ENCODE measurements around the gene FXR2. TPM values are rescaled to one million over a fixed set of nuclear protein-coding genes. Genes with fewer than 3 reads are reported as not detected.
A peak's percentile ranks its signal among the peaks of the same experiment; 100 is the strongest.

The FXR2 gene
- total RNA-seq, 1 donor from 2014 or later = 108 TPM

- TF ChIP-seq CTCF (IDR thresholded peaks at IDR 0.05; ENCODE audit: partially characterized antibody, unreplicated experiment) = peak; percentile 83
- peaks cover 10% of the 10 kb centered on the region for H3K27me3 Mint-ChIP-seq (ENCODE audit: unreplicated experiment)
- DNase-seq = peak; percentile 87
- H3K27ac Mint-ChIP-seq (ENCODE audit: unreplicated experiment) = peak overlapping the region; percentile 12
- no peak overlapping the region for H3K4me3 Mint-ChIP-seq (ENCODE audit: unreplicated experiment)
- peaks cover 4% of the 10 kb centered on the region for H3K9me3 Mint-ChIP-seq (ENCODE audit: unreplicated experiment)
- peaks cover 12% of the 10 kb centered on the region for H3K4me1 Mint-ChIP-seq (ENCODE audit: low read depth, unreplicated experiment)
- no peaks in the 10 kb centered on the region for H3K36me3 Mint-ChIP-seq (ENCODE audit: unreplicated experiment)
These were observed 25.4 kb downstream of the FXR2 start for GRCh38 chr17:7589204-7589868.

GRCh38 chr17:7588553-7589203, 26.0 kb downstream of the FXR2 start:
- peaks cover 8% of the 10 kb centered on the region for H3K4me1 Mint-ChIP-seq (ENCODE audit: low read depth, unreplicated experiment)
- H3K9me3 Mint-ChIP-seq (ENCODE audit: unreplicated experiment) = peaks cover 11% of the 10 kb centered on the region
- no peak overlapping the region for H3K4me3 Mint-ChIP-seq (ENCODE audit: unreplicated experiment)
- no peak for TF ChIP-seq CTCF (IDR thresholded peaks at IDR 0.05; ENCODE audit: partially characterized antibody, unreplicated experiment)
- H3K27me3 Mint-ChIP-seq (ENCODE audit: unreplicated experiment) = peaks cover 13% of the 10 kb centered on the region
- no peak overlapping the region for H3K27ac Mint-ChIP-seq (ENCODE audit: unreplicated experiment)
- no peak for DNase-seq
- H3K36me3 Mint-ChIP-seq (ENCODE audit: unreplicated experiment) = no peaks in the 10 kb centered on the region

- Mint-ChIP-seq H3K9me3 (ENCODE audit: unreplicated experiment) (peaks cover 15% of the 10 kb centered on the region), H3K4me3 (ENCODE audit: unreplicated experiment) (no peak overlapping the region)
These were observed 27.1 kb downstream of the FXR2 start for GRCh38 chr17:7587420-7588151.

GRCh38 chr17:7586673-7587419, 27.9 kb downstream of the FXR2 start:
- no peak for DNase-seq
- Mint-ChIP-seq H3K27me3 (ENCODE audit: unreplicated experiment) (peaks cover 11% of the 10 kb centered on the region), H3K4me3 (ENCODE audit: unreplicated experiment) (no peak overlapping the region), H3K4me1 (ENCODE audit: low read depth, unreplicated experiment) (peaks cover 9% of the 10 kb centered on the region), H3K36me3 (ENCODE audit: unreplicated experiment) (no peaks in the 10 kb centered on the region), H3K27ac (ENCODE audit: unreplicated experiment) (no peak overlapping the region), H3K9me3 (ENCODE audit: unreplicated experiment) (peaks cover 15% of the 10 kb centered on the region)
- TF ChIP-seq CTCF (IDR thresholded peaks at IDR 0.05; ENCODE audit: partially characterized antibody, unreplicated experiment) = no peak

More at GRCh38 chr17:7587420-7588151, 27.1 kb downstream of the FXR2 start:
- no peak for DNase-seq
- H3K27me3 Mint-ChIP-seq (ENCODE audit: unreplicated experiment) = peaks cover 11% of the 10 kb centered on the region
- no peak overlapping the region for H3K27ac Mint-ChIP-seq (ENCODE audit: unreplicated experiment)
- TF ChIP-seq CTCF (IDR thresholded peaks at IDR 0.05; ENCODE audit: partially characterized antibody, unreplicated experiment) = no peak
- peaks cover 2% of the 10 kb centered on the region for H3K4me1 Mint-ChIP-seq (ENCODE audit: low read depth, unreplicated experiment)
- no peaks in the 10 kb centered on the region for H3K36me3 Mint-ChIP-seq (ENCODE audit: unreplicated experiment)
